Measurements from ENCODE around the gene BRICD5. TPM values are rescaled to one million over a fixed set of nuclear protein-coding genes. Genes with fewer than 3 reads are reported as not detected.

BRICD5 gene
- total RNA-seq, 4 donors from 2014 or later = 0.72 to 10.3 (median 3.5) TPM

GRCh38 chr16:2237493-2238149 lies 27.0 kb upstream of the BRICD5 start:
- no peak overlapping the region for H3K27ac ChIP-seq
- peaks cover 0 to 64% of the 10 kb centered on the region in 2 donors for H3K36me3 ChIP-seq
- peak; percentile 20 for ATAC-seq
- H3K4me3 ChIP-seq = peak overlapping the region in 1 of 2 donors; percentile 0
- TF ChIP-seq EP300 (IDR thresholded peaks at IDR 0.05) (no peak), CTCF (IDR thresholded peaks at IDR 0.05) (no peak), POLR2AphosphoS5 (IDR thresholded peaks at IDR 0.05) (no peak), POLR2A (IDR thresholded peaks at IDR 0.05) (no peak)
- 0% methylated on average over 1 of the region's 65 CpGs; no CpG with 5 or more reads in 1 of the 2 donors for WGBS, 2 donors (ENCODE audit: low coverage in 1 of 2)
- H3K4me1 ChIP-seq = peaks cover 6 to 28% (median 17%) of the 10 kb centered on the region in 3 donors
- peaks cover 57% of the 10 kb centered on the region for H3K27me3 ChIP-seq
- H3K9me3 ChIP-seq = no peaks in the 10 kb centered on the region

GRCh38 chr16:2237102-2237482 lies 26.4 kb upstream of the BRICD5 start:
- ATAC-seq = no peak
- Histone ChIP-seq H3K27ac (no peak overlapping the region), H3K36me3 (peaks cover 0 to 64% of the 10 kb centered on the region in 2 donors), H3K9me3 (no peaks in the 10 kb centered on the region), H3K4me1 (peaks cover 6 to 28% (median 17%) of the 10 kb centered on the region in 3 donors), H3K27me3 (peaks cover 62% of the 10 kb centered on the region), H3K4me3 (peak overlapping the region in 1 of 2 donors; percentile 38)
- TF ChIP-seq POLR2AphosphoS5 (IDR thresholded peaks at IDR 0.05) (no peak), EP300 (IDR thresholded peaks at IDR 0.05) (no peak), CTCF (IDR thresholded peaks at IDR 0.05) (no peak), POLR2A (IDR thresholded peaks at IDR 0.05) (no peak)
- 22% methylated on average over 6 of the region's 40 CpGs; no CpG with 5 or more reads in 1 of the 2 donors for WGBS, 2 donors (ENCODE audit: low coverage in 1 of 2)

GRCh38 chr16:2236337-2237101 lies 25.9 kb upstream of the BRICD5 start, which contains the start of gene DNASE1L2:
Gene DNASE1L2, plus strand, starts transcription at chr16:2236444. Its CDS starts 373 bp downstream, at chr16:2236817.
- no peaks in the 10 kb centered on the region for H3K9me3 ChIP-seq
- H3K4me3 ChIP-seq = peak within 1 kb of the TSS in 1 of 2 donors; percentile 38
- no CpG with 5 or more reads among the region's 64 CpGs for WGBS, 2 donors (ENCODE audit: low coverage in 1 of 2)
- H3K27me3 ChIP-seq = peaks cover 65% of the 10 kb centered on the region
- H3K27ac ChIP-seq = no peak within 1 kb of the TSS
- ATAC-seq = peak; percentile 26
- peaks cover 6 to 28% (median 17%) of the 10 kb centered on the region in 3 donors for H3K4me1 ChIP-seq
- H3K36me3 ChIP-seq = peaks cover 0 to 64% of the 10 kb centered on the region in 2 donors
- peak; percentile 20 for TF ChIP-seq POLR2AphosphoS5 (IDR thresholded peaks at IDR 0.05)
- no peak for TF ChIP-seq CTCF (IDR thresholded peaks at IDR 0.05)

- Histone ChIP-seq H3K4me1 (peaks cover 6 to 28% (median 17%) of the 10 kb centered on the region in 3 donors), H3K36me3 (peaks cover 0 to 66% of the 10 kb centered on the region in 2 donors), H3K9me3 (no peaks in the 10 kb centered on the region), H3K27ac (no peak overlapping the region), H3K27me3 (peaks cover 65% of the 10 kb centered on the region), H3K4me3 (no peak overlapping the region)
- 76% methylated on average over 4 of the region's 19 CpGs; no CpG with 5 or more reads in 1 of the 2 donors for WGBS, 2 donors (ENCODE audit: low coverage in 1 of 2)
- no peak for ATAC-seq
- TF ChIP-seq EP300 (IDR thresholded peaks at IDR 0.05) = no peak
- no peak for TF ChIP-seq CTCF (IDR thresholded peaks at IDR 0.05)
- TF ChIP-seq POLR2AphosphoS5 (IDR thresholded peaks at IDR 0.05) = no peak
- no peak for TF ChIP-seq POLR2A (IDR thresholded peaks at IDR 0.05)
Observed at GRCh38 chr16:2235695-2236336, 25.2 kb upstream of the BRICD5 start.

All from gastroesophageal sphincter (tissue), 4 donors.